HG03354 (cell line): Measurements from ENCODE around the gene PAM16.

Experiments
- ATAC-seq: cut with Tn5 transposase; IDR thresholded peaks from one replicate; pipeline ENCODE4 v1.9.1; 2021; ENCODE audit warnings: mild to moderate bottlenecking; ENCODE audit not compliant: unreplicated experiment, poor library complexity, severe bottlenecking

Gene PAM16

GRCh38 chr16:4309833-4310266, 41.3 kb downstream of the PAM16 start:
- ATAC-seq, result no peak

- no peak for ATAC-seq
Observed at GRCh38 chr16:4309102-4309832, 41.9 kb downstream of the PAM16 start.

- ATAC-seq, result peak; percentile 90
Observed at GRCh38 chr16:4307215-4308037, 43.7 kb downstream of the PAM16 start.

DNA sequence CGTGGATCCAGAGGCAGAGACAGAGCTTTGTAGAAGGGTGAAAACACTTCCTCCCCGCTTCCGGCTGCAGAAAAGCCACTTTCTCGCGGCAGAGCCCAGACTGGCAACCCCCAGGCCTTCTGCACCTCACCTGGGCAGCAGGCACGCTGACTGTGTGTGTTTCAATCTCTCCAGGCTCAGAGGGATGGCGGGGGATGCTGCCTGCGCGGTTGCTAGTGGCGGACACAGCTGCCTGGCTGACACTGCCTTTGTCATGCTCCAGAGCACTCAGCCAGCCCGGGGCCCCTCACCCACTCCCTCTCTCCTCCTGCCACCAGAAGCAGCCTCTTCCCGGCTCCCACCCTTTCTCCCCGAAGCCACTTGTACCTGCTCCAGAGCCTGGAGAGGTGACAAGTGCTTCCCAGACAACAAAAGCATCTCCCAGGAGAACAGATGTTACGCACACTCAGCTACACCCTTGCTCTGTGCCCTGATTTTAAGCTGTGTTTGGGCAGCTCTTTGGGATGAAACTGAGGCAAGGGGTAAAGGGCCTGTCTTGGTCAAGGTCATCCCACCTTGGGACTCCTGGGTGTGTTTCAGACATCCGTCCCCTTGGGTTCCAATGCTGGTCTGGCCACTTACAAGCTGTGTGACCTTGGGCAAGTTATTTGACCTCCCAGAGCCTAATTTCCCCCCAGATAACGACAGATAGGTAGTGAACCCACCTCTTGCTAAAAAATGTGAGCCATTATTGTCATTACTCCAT, 44.5 kb downstream of the PAM16 start:
- no peak for ATAC-seq

DNA sequence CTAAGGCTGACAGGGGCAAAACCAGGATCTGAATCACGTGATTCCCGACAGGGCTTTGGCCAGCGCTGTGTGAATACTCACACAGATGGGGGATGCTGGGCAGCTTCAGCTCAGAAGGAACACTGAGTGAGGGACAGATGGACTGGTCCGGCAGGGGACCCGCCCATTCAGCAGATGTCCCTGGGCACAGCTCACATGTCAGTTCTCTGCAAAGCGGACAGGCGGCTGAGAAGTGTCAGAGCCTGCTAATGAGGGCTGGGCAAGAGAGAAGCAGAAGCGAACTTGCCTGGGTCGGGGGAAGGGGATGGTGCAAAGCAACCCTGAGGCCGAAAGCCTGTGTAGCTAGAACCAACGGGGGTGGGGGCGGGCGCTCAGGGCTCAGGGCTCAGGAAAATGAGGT, 47.1 kb downstream of the PAM16 start:
- ATAC-seq, result no peak

DNA sequence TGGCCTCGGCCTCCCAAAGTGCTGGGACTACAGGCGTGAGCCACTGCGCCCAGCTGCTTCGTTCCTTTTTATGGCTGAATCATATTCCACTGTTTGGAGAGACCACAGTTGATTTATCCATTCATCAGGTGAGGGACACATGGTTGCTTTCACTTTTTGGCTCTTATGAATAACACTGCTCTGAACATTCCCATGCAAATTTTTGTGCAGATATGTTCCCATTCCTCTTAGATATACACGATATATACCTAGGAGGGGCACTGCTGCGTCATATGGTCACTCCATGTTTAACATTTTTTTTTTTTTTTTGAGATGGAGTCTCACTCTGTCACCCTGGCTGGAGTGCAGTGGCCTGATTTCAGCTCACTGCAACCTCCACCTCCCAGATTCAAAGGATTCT, 49.2 kb downstream of the PAM16 start:
- ATAC-seq, result no peak

GRCh38 chr16:4301177-4301576, 49.9 kb downstream of the PAM16 start:
- ATAC-seq, result no peak

- ATAC-seq, result no peak
Observed at GRCh38 chr16:4298761-4299522, 52.2 kb downstream of the PAM16 start.

GRCh38 chr16:4297480-4297879, 53.6 kb downstream of the PAM16 start:
- ATAC-seq, result no peak

DNA sequence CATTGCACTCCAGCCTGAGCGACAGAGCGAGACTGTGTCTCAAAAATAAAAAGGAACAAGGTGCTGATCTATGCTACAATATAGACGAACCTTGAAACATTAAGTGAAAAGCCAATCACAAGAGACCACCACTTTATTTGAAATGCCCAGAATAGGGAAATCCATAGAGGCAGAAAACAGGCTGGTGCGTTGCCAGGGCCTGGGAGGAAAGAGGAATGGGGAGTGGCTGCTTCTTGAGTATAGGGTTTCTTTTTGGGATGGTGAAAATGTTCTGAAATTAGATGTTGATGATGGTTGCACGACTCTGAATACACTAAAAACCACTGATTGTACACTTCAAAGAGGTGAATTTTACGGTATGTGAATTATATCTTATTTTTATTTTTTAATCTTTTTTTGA, 55.5 kb downstream of the PAM16 start:
- ATAC-seq, result no peak

- no peak for ATAC-seq
Observed at GRCh38 chr16:4293822-4294457, 57.2 kb downstream of the PAM16 start.

GRCh38 chr16:4293181-4293716, 57.9 kb downstream of the PAM16 start:
- ATAC-seq, result no peak

- no peak for ATAC-seq
Observed at GRCh38 chr16:4291699-4292098, 59.4 kb downstream of the PAM16 start.
